ENCODE data around the gene OVOL1.
A peak's percentile ranks its signal among the peaks of the same experiment; 100 is the strongest.
"Not testable (repeated sequence)": the region's sequence is repeated elsewhere in the genome, so short reads cannot be mapped to it uniquely, and the experiment has no call there.

Gene OVOL1

GRCh38 chr11:65817835-65818680 lies 31.2 kb downstream of the OVOL1 start:
- peak; percentile 96 for DNase-seq

GRCh38 chr11:65821107-65821506 lies 34.2 kb downstream of the OVOL1 start:
- peak; percentile 40 for DNase-seq

GRCh38 chr11:65822776-65823528 lies 36.1 kb downstream of the OVOL1 start:
- no peak for DNase-seq

- peak; percentile 24 for DNase-seq
Observed at GRCh38 chr11:65826984-65827735, 40.3 kb downstream of the OVOL1 start.

- no peak for DNase-seq
Observed at GRCh38 chr11:65829459-65829858, 42.6 kb downstream of the OVOL1 start.

- not testable (repeated sequence) for DNase-seq
Observed at GRCh38 chr11:65832231-65832630, 45.4 kb downstream of the OVOL1 start.

- DNase-seq = peak; percentile 96
Observed at GRCh38 chr11:65833297-65834030, 46.6 kb downstream of the OVOL1 start, which contains the start of gene SNX32. TSS of gene SNX32 (plus strand) at chr11:65833963. CDS start at chr11:65834066, 103 bp downstream.

GRCh38 chr11:65834202-65834601 lies 47.3 kb downstream of the OVOL1 start:
- DNase-seq = no peak

GRCh38 chr11:65842144-65842543 lies 55.3 kb downstream of the OVOL1 start:
- DNase-seq = no peak

GRCh38 chr11:65843811-65844210 lies 56.9 kb downstream of the OVOL1 start:
- no peak for DNase-seq

- DNase-seq = no peak
Observed at GRCh38 chr11:65844231-65844872, 57.5 kb downstream of the OVOL1 start.

All from suppressor macrophage treated with lipopolysaccharide for 4 hours (primary cell).